Measurements from ENCODE around the gene TXNDC17. TPM values are rescaled to one million over a fixed set of nuclear protein-coding genes. Genes with fewer than 3 reads are reported as not detected.
A peak's percentile ranks its signal among the peaks of the same experiment; 100 is the strongest.

Gene TXNDC17
- total and polyA plus RNA-seq, 2 of the 8 experiments (the other 6 are each of a cell fraction or from before 2014, with no cell fraction given) = 182 to 410 TPM

DNA sequence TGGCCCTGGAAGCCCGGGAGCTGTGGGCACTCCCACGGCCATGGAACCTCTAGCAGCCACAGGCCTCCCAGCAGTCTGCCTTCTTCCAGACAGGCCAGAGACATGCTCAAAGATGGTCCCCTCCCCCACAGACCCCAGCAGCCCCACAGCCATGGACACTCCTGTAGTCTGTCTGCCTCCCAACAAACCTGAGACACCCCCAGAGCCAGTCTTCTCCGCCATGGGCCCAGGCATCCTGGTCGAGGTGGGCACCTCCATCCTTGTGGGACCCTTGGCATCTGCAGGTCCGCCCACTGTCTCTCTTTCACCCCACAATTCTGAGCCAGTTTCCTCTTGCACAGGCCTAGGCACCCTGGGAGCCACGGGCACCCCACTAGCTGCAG is 3.4 kb upstream of the TXNDC17 start:
- H3K4ac ChIP-seq (replicated peaks; ENCODE audit: insufficient read length, low read depth, low read length) = no peak overlapping the region
- ChIA-PET POLR2A (ENCODE audit: partially characterized antibody) (interaction anchor here (0.7 to 1.9 kb wide), 4 partner anchors 9 to 16 kb away, joined by 3 to 6 read pairs (median 5); partner anchors contain the start of genes C17orf100 and MED31), CTCF (ENCODE audit: partially characterized antibody) (interaction anchor here (0.6 to 0.8 kb wide), 2 partner anchors 9 to 29 kb away, joined by 3 read pairs; no protein-coding TSS in a partner anchor)
- no peak overlapping the region for H2AFZ ChIP-seq (ENCODE audit: low read length)
- 0 out of 2 replicates have a peak, but pooled peaks cover 4% of the 10 kb centered on the region for H3K79me1 ChIP-seq (ENCODE audit: low read depth, low read length)
- WGBS, 2 experiments (ENCODE audit: extremely low coverage in 1 of 2, insufficient coverage in 1 of 2, insufficient read length in 1 of 2, insufficient replicate concordance in 2 of 2, low coverage in 1 of 2, low lambda C conversion rate in 2 of 2, missing lambda C conversion rate in 1 of 2) = 93% methylated on average over 6 of the region's 6 CpGs; no CpG with 5 or more reads in 1 of the 2 experiments
- no peak overlapping the region for H2BK5ac ChIP-seq (ENCODE audit: low read depth, low read length)
- H3K9ac ChIP-seq (replicated peaks in 1 of 4; ENCODE audit: extremely low read depth in 1 of 4, low read depth in 3 of 4, low read length in 3 of 4) = no peak overlapping the region
- no peak overlapping the region for H2BK15ac ChIP-seq (ENCODE audit: low read length)
- H3K23me2 ChIP-seq (ENCODE audit: low read depth, low read length) = peaks cover 10% of the 10 kb centered on the region
- peaks cover 0 to 27% of the 10 kb centered on the region in 2 experiments; a peak in 2 of 4 replicates for H3K79me2 ChIP-seq (ENCODE audit: control insufficient read depth in 1 of 2, insufficient read depth in 2 of 2, low read length in 2 of 2)
- peaks cover 0 to 10% (median 2%) of the 10 kb centered on the region in 4 experiments; a peak in 4 of 7 replicates for H3K4me1 ChIP-seq (replicated peaks in 1 of 4; ENCODE audit: control insufficient read depth in 3 of 4, insufficient read depth in 4 of 4, low read length in 3 of 4)
- peak overlapping the region; percentile 60; the same call in 1 of the 2 replicates for H4K8ac ChIP-seq (ENCODE audit: extremely low read depth, insufficient read depth, low read length)
- no peak overlapping the region for H4K91ac ChIP-seq (replicated peaks; ENCODE audit: insufficient read length, low read length)
- H3K27ac ChIP-seq (ENCODE audit: low read depth, low read length) = no peak overlapping the region
- no peak overlapping the region for H3K56ac ChIP-seq (replicated peaks; ENCODE audit: insufficient read length, low read depth, low read length)
- H3K23ac ChIP-seq (ENCODE audit: insufficient read length) = no peak overlapping the region
- TF ChIP-seq, protein P1, sequence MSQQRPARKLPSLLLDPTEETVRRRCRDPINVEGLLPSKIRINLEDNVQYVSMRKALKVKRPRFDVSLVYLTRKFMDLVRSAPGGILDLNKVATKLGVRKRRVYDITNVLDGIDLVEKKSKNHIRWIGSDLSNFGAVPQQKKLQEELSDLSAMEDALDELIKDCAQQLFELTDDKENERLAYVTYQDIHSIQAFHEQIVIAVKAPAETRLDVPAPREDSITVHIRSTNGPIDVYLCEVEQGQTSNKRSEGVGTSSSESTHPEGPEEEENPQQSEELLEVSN (IDR thresholded peaks at IDR 0.05) = no peak
- TF ChIP-seq CREB1 (IDR thresholded peaks at IDR 0.05) (no peak), ZNF274 (IDR thresholded peaks at IDR 0.05; ENCODE audit: borderline replicate concordance, extremely low read depth, low read length) (no peak), BCL11A (IDR thresholded peaks at IDR 0.05; ENCODE audit: low read depth in 2 of 2, low read length in 2 of 2) (no peak)
- TF ChIP-seq, protein P2, sequence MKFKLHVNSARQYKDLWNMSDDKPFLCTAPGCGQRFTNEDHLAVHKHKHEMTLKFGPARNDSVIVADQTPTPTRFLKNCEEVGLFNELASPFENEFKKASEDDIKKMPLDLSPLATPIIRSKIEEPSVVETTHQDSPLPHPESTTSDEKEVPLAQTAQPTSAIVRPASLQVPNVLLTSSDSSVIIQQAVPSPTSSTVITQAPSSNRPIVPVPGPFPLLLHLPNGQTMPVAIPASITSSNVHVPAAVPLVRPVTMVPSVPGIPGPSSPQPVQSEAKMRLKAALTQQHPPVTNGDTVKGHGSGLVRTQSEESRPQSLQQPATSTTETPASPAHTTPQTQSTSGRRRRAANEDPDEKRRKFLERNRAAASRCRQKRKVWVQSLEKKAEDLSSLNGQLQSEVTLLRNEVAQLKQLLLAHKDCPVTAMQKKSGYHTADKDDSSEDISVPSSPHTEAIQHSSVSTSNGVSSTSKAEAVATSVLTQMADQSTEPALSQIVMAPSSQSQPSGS (IDR thresholded peaks at IDR 0.05; ENCODE audit: low read length) = no peak
- peaks cover 6 to 26% (median 14%) of the 10 kb centered on the region in 4 experiments; a peak in 6 of 8 replicates for H3K36me3 ChIP-seq (ENCODE audit: control insufficient read depth in 2 of 4, insufficient read depth in 4 of 4, low read length in 3 of 4)
- no peak overlapping the region for H3K4me3 ChIP-seq (ENCODE audit: extremely low read depth in 1 of 4, insufficient read depth in 2 of 4, low read depth in 3 of 4, low read length in 4 of 4)
- H3K14ac ChIP-seq (ENCODE audit: insufficient read length) = no peak overlapping the region
- H2AK5ac ChIP-seq (ENCODE audit: low read depth, low read length) = no peak overlapping the region
- no peak for DNase-seq (ENCODE audit: low read depth in 1 of 2, low spot score in 2 of 2)
- no peak overlapping the region for H2BK120ac ChIP-seq (replicated peaks; ENCODE audit: low read depth, low read length)
- no peak overlapping the region for H4K5ac ChIP-seq (ENCODE audit: insufficient read length, low read depth, low read length)
- no peak for FAIRE-seq
- no peak overlapping the region for H2BK12ac ChIP-seq (ENCODE audit: low read depth, low read length)
- H3K4me2 ChIP-seq (ENCODE audit: insufficient read depth in 1 of 2, low read depth in 2 of 2, low read length in 2 of 2) = no peak overlapping the region
- peaks cover 0 to 8% of the 10 kb centered on the region in 2 experiments for H4K20me1 ChIP-seq (replicated peaks in 1 of 2; ENCODE audit: control insufficient read depth in 1 of 2, insufficient read depth in 2 of 2, low read length in 2 of 2)
- no peaks in the 10 kb centered on the region for H3K27me3 ChIP-seq (replicated peaks in 1 of 4; ENCODE audit: control insufficient read depth in 3 of 4, extremely low read depth in 1 of 4, insufficient read depth in 3 of 4, low read length in 3 of 4)
- H3K9me3 ChIP-seq (ENCODE audit: insufficient read depth in 2 of 2, low read depth in 1 of 2, low read length in 1 of 2) = no peaks in the 10 kb centered on the region
- no peak overlapping the region for H2BK20ac ChIP-seq (ENCODE audit: low read length)
- H3K18ac ChIP-seq (ENCODE audit: extremely low read depth, low read length) = no peak overlapping the region
